Activated CD8-positive, alpha-beta memory T cell treated with anti-CD3 and anti-CD28 coated beads, Interleukin-2, amount 10 ng/mL, durations not matched to agents 7 days and 5 days (primary cell): Measurements from ENCODE around the gene GATA5. TPM values are rescaled to one million over a fixed set of nuclear protein-coding genes. Genes with fewer than 3 reads are reported as not detected.

Experiments used
- ATAC-seq: fragments of 150-1000 bp; cut with Tn5 transposase; one replicate; pipeline ENCODE4 v1.10.0; 2021; ENCODE audit warnings: moderate library complexity
- CTCF ChIA-PET: fragments of 350-600 bp; sonication (Branson Sonifier 250); formaldehyde crosslinking; loops from one replicate; lab custom pipeline; 2021; ENCODE audit warnings: antibody characterized with exemption; lab: Charles Lee
- DNase-seq: peaks from one replicate; pipeline ENCODE4 v3.0.0-alpha.2; 2020
- H3K27ac Mint-ChIP-seq: one replicate; pipeline ENCODE4 v1.8.0; 2021; ENCODE audit warnings: mild to moderate bottlenecking, mixed read lengths
- H3K27me3 Mint-ChIP-seq: one replicate; pipeline ENCODE4 v1.8.0; 2021; ENCODE audit warnings: mixed read lengths
- H3K36me3 Mint-ChIP-seq: one replicate; pipeline ENCODE4 v1.8.0; 2021; ENCODE audit warnings: mild to moderate bottlenecking, mixed read lengths
- H3K4me1 Mint-ChIP-seq: one replicate; pipeline ENCODE4 v1.8.0; 2021; ENCODE audit warnings: mixed read lengths
- H3K4me3 Mint-ChIP-seq: one replicate; pipeline ENCODE4 v1.8.0; 2021; ENCODE audit warnings: mild to moderate bottlenecking, moderate library complexity, mixed read lengths
- H3K9me3 Mint-ChIP-seq: one replicate; pipeline ENCODE4 v1.8.0; 2022; ENCODE audit warnings: low read depth, mixed read lengths
- total RNA-seq, 2 experiments: library from RNA; stranded (reverse); gene quantifications; one replicate each; pipeline ENCODE4 v1.2.3, GENCODE V29; 2021

The GATA5 gene
- total RNA-seq, 2 experiments from 2014 or later = not detected

GRCh38 chr20:62417981-62418708 lies 57.6 kb downstream of the GATA5 start:
- H3K4me3 Mint-ChIP-seq = no peak overlapping the region
- H3K27me3 Mint-ChIP-seq = no peaks in the 10 kb centered on the region
- ATAC-seq = no peak
- H3K4me1 Mint-ChIP-seq = no peaks in the 10 kb centered on the region
- no peak for DNase-seq
- H3K9me3 Mint-ChIP-seq = no peaks in the 10 kb centered on the region
- H3K36me3 Mint-ChIP-seq = no peaks in the 10 kb centered on the region
- CTCF ChIA-PET = interaction anchor here (0.6 kb wide), 1 partner anchor 8 kb away, joined by 4 read pairs; no protein-coding TSS in a partner anchor
- no peak overlapping the region for H3K27ac Mint-ChIP-seq

DNA sequence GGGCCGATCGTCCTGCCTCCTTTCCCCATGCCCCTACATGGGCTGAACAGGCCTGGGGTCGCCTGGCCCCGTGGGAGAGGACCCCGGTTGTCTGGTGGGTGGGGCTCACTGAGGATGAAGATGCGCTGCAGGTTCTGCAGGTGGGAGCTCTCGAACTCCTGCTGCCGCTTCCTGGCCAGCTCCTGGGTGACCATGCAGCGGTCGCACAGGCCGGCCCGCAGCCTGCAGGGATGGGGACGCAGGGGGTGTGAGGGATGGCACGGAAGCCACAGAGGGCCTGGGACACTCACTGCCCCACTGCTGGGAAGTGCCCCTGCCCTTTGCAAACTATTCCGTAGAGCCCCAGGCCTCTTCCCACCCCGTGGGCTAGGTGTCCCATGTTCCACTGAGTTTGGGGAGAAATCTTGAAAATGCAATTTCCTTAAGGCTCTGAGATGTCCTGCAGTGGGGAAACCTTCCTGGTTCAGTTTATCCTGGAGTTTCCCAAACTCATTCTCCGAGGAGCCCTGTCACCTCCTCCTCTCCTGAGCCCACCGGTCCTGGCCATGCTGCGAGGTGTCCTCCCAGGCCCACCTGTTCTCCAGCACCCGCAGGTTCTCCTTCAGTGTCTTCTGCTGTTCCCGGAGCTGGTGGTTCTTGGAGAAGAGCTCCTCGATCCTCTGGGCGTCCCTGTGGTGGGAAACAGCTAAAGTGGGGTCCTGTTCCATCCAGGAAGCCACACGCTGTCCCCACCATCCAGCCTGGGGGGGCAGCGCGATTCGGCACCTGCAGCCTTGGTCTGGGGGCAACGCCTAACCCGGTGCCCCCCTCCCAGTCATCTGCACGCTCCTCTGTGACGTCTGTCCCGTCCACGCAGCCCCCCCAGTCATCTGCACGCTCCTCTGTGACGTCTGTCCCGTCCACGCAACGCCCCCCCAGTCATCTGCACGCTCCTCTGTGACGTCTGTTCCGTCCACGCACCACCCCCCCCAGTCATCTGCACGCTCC lies 58.9 kb downstream of the GATA5 start:
- no peaks in the 10 kb centered on the region for H3K27me3 Mint-ChIP-seq
- ATAC-seq (no peak), DNase-seq (no peak)
- H3K4me3 Mint-ChIP-seq = no peak overlapping the region
- H3K36me3 Mint-ChIP-seq = no peaks in the 10 kb centered on the region
- no peak overlapping the region for H3K27ac Mint-ChIP-seq
- no peaks in the 10 kb centered on the region for H3K9me3 Mint-ChIP-seq
- no peaks in the 10 kb centered on the region for H3K4me1 Mint-ChIP-seq
- CTCF ChIA-PET = no interaction called here

DNA sequence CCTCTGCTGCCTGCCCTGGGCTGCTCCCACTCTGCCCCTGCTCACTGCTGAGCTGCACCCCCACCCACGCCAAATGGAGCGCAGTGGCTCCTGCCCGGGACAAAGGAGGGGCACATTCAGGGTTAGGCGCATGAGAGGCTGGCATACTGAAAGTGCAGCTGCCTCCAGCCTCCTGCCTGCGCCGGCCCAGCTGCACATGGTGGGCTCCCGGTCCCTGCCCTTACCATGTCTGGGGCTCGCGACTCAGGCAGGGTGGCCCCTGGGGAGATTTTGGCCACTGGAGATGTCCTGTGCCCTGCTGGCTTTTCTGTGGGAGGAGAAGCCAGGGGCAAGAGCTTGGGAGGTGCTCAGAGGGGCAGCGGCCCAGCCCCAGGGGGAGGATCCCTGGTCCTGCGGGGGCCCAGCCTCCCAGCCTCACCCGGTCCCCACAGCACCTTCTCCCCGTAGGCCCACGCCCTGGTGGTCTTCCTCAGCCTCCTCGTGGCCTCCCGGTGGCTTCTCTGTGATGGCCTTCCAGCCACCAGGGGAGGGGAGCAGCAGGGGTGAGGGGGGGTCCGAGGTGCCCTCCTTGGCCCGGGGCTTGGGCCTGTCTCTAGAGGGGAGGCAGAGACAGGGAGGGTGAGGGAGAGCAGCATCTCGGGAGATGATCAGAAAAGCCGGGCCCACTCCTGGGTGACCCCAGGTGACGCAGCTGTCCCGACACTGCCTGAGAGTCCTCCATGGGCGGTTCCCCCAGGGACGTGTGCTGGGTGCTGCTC lies 60.3 kb downstream of the GATA5 start:
- H3K4me3 Mint-ChIP-seq = no peak overlapping the region
- no peak for ATAC-seq
- H3K27me3 Mint-ChIP-seq = no peaks in the 10 kb centered on the region
- no peak for DNase-seq
- H3K36me3 Mint-ChIP-seq = no peaks in the 10 kb centered on the region
- CTCF ChIA-PET = no interaction called here
- H3K27ac Mint-ChIP-seq = no peak overlapping the region
- no peaks in the 10 kb centered on the region for H3K9me3 Mint-ChIP-seq
- H3K4me1 Mint-ChIP-seq = no peaks in the 10 kb centered on the region

GRCh38 chr20:62413896-62414481 lies 61.8 kb downstream of the GATA5 start:
- Mint-ChIP-seq H3K27ac (no peak overlapping the region), H3K9me3 (no peaks in the 10 kb centered on the region), H3K4me3 (no peak overlapping the region), H3K4me1 (peaks cover 5% of the 10 kb centered on the region), H3K27me3 (peaks cover 4% of the 10 kb centered on the region), H3K36me3 (no peaks in the 10 kb centered on the region)
- ATAC-seq (no peak), DNase-seq (no peak)
- CTCF ChIA-PET = no interaction called here

Other genes with a start within 250 kb of the GATA5 start
- 10 to 100 TPM; 27.1 TPM for gene OSBPL2, start 237.5 kb downstream of the GATA5 start, total RNA-seq
- gene ADRM1, start 173.0 kb downstream of the GATA5 start, total RNA-seq = 100 to 1,000 TPM; 105 to 133 TPM
- 1 to 10 TPM in 1 of 2 experiments, under 1 TPM in 1; 0.99 to 1.9 TPM for gene LAMA5, start 108.7 kb downstream of the GATA5 start, total RNA-seq
- 1,000 to 10,000 TPM; 1,634 to 1,703 TPM for gene RPS21, start 88.9 kb downstream of the GATA5 start, total RNA-seq
- gene CABLES2, start 68.7 kb downstream of the GATA5 start, total RNA-seq = 10 to 100 TPM; 15.6 to 16.5 TPM
- not detected for gene RBBP8NL, start 48.5 kb downstream of the GATA5 start, total RNA-seq
- 10 to 100 TPM; 74.7 to 79.2 TPM for gene SLCO4A1, start 166.5 kb upstream of the GATA5 start, total RNA-seq
- gene NTSR1, start 232.8 kb upstream of the GATA5 start, total RNA-seq = not detected